ENCODE measurements around the gene UBE2E2.

Gene UBE2E2

DNA sequence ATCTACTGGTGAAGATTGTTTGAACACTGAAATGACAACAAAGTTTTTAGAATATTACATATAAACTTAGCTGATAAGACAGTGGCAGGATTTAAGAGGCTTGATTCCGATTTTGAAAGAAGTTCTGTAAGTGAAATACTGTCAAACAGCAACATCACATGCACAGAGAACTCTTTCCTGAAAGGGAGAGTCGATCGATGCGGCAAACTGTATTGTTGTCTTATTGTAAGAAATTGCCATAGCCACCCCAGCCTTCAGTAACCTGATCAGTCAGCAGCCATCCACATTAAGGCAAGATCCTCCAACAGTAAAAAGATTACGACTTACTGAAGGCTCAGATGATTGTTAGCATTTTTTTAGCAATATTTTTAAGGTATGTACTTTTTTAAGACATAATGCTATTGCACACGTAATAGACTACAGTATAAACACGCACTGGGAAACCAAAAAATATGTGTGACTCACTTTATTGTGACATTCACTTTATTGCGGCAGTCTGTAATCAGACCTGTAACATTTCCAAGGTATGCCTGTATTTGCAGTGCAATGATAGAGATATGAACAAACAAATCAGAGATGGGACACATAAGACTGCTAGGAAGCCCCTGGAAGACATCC, 377.1 kb downstream of the UBE2E2 start:
- Histone ChIP-seq H3K36me3 (ENCODE audit: control insufficient read depth, low read length) (no peaks in the 10 kb centered on the region), H3K27ac (ENCODE audit: low read depth, low read length) (no peak overlapping the region), H3K4me2 (ENCODE audit: low read length) (no peak overlapping the region), H3K79me2 (ENCODE audit: control insufficient read depth, low read length) (no peaks in the 10 kb centered on the region), H3K9me2 (replicated peaks; ENCODE audit: control insufficient read depth, low read length) (no peaks in the 10 kb centered on the region), H4K20me1 (ENCODE audit: control insufficient read depth, insufficient read depth, low read depth, low read length) (no peaks in the 10 kb centered on the region), H3K27me3 (ENCODE audit: control insufficient read depth, low read length) (no peaks in the 10 kb centered on the region), H3F3A (ENCODE audit: control insufficient read depth, insufficient read depth) (no peaks in the 10 kb centered on the region), H3K9me3 (ENCODE audit: control insufficient read depth, insufficient read depth, low read length) (0 out of 2 replicates have a peak, but pooled peaks cover 2% of the 10 kb centered on the region), H3K4me3 (ENCODE audit: low read length) (no peak overlapping the region), H3K4me1 (ENCODE audit: control insufficient read depth, low read length) (no peaks in the 10 kb centered on the region)
- no peak for TF ChIP-seq EZH2phosphoT487 (IDR thresholded peaks at IDR 0.05; ENCODE audit: borderline replicate concordance, low read length)
- TF ChIP-seq, protein P1, sequence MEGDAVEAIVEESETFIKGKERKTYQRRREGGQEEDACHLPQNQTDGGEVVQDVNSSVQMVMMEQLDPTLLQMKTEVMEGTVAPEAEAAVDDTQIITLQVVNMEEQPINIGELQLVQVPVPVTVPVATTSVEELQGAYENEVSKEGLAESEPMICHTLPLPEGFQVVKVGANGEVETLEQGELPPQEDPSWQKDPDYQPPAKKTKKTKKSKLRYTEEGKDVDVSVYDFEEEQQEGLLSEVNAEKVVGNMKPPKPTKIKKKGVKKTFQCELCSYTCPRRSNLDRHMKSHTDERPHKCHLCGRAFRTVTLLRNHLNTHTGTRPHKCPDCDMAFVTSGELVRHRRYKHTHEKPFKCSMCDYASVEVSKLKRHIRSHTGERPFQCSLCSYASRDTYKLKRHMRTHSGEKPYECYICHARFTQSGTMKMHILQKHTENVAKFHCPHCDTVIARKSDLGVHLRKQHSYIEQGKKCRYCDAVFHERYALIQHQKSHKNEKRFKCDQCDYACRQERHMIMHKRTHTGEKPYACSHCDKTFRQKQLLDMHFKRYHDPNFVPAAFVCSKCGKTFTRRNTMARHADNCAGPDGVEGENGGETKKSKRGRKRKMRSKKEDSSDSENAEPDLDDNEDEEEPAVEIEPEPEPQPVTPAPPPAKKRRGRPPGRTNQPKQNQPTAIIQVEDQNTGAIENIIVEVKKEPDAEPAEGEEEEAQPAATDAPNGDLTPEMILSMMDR (IDR thresholded peaks at IDR 0.05; ENCODE audit: low read depth, low read length, poor library complexity, severe bottlenecking) = no peak

DNA sequence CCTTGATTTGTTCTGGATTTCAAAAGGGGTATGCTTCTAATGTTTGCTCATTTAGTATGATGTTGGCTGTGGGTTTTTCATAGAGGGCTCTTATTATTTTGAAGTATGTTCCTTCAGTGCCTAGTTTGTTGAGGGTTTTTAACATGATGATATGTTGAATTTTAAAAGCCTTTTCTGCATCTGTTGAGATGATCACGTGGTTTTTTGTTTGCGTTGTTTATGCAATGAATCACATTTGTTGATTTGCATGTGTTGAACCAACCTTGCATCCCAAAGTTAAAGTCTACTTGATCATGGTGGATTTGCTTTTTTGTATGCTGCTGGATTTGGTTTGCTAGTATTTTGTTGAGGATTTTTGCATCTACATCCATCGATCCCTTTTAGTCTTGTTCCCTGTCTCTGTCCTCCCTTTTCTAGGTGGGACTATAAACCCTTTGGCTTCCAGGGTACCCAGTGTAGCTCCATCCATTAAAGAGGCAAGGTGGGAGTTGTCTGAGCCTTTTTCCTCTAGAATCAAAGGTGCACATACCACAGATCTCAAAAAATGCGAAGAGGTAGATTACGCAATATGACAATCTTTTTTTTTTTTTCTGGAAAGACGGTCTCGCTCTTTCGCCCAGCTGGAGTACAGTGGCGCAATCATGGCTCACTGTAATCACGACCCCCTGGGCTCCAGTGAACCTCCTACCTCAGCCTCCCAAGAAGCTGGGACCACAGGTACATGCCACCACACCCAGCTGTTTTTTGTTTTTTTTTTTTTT, 381.0 kb downstream of the UBE2E2 start:
- no peaks in the 10 kb centered on the region for H3K36me3 ChIP-seq (ENCODE audit: control insufficient read depth, low read length)
- H3K4me3 ChIP-seq (ENCODE audit: low read length) = no peak overlapping the region
- H3F3A ChIP-seq (ENCODE audit: control insufficient read depth, insufficient read depth) = no peaks in the 10 kb centered on the region
- no peaks in the 10 kb centered on the region for H3K27me3 ChIP-seq (ENCODE audit: control insufficient read depth, low read length)
- H3K9me2 ChIP-seq (replicated peaks; ENCODE audit: control insufficient read depth, low read length) = no peaks in the 10 kb centered on the region
- no peaks in the 10 kb centered on the region for H4K20me1 ChIP-seq (ENCODE audit: control insufficient read depth, insufficient read depth, low read depth, low read length)
- H3K27ac ChIP-seq (ENCODE audit: low read depth, low read length) = no peak overlapping the region
- H3K4me2 ChIP-seq (ENCODE audit: low read length) = no peak overlapping the region
- H3K79me2 ChIP-seq (ENCODE audit: control insufficient read depth, low read length) = no peaks in the 10 kb centered on the region
- H3K4me1 ChIP-seq (ENCODE audit: control insufficient read depth, low read length) = no peaks in the 10 kb centered on the region
- no peak for TF ChIP-seq EZH2phosphoT487 (IDR thresholded peaks at IDR 0.05; ENCODE audit: borderline replicate concordance, low read length)
- no peaks in the 10 kb centered on the region for H3K9me3 ChIP-seq (ENCODE audit: control insufficient read depth, insufficient read depth, low read length)

DNA sequence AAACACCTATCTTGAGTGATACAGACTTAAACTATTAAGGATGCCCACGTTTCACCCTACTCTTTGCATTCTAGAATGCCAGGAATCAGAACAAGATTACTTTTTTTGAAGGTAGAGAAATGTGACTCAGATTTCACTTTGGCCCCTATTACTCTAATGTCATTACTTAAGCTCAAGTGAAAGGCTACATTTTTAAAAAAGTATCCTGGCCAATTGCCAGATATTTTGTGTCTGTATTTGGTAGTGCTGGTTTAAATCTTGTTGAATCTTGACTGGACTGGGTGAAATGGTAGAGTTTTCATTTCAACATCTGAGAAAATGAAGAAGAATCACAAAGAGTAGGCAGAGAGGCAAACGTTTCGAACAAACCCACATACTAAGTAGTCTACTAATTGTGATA, 384.4 kb downstream of the UBE2E2 start:
- TF ChIP-seq, protein P1 (IDR thresholded peaks at IDR 0.05; ENCODE audit: low read depth, low read length, poor library complexity, severe bottlenecking) = no peak
- TF ChIP-seq EZH2phosphoT487 (IDR thresholded peaks at IDR 0.05; ENCODE audit: borderline replicate concordance, low read length) = no peak
- Histone ChIP-seq H3K36me3 (ENCODE audit: control insufficient read depth, low read length) (no peaks in the 10 kb centered on the region), H4K20me1 (ENCODE audit: control insufficient read depth, insufficient read depth, low read depth, low read length) (no peaks in the 10 kb centered on the region), H3F3A (ENCODE audit: control insufficient read depth, insufficient read depth) (no peaks in the 10 kb centered on the region), H3K4me1 (ENCODE audit: control insufficient read depth, low read length) (no peaks in the 10 kb centered on the region), H3K4me2 (ENCODE audit: low read length) (no peak overlapping the region), H3K79me2 (ENCODE audit: control insufficient read depth, low read length) (no peaks in the 10 kb centered on the region), H3K27ac (ENCODE audit: low read depth, low read length) (no peak overlapping the region), H3K4me3 (ENCODE audit: low read length) (no peak overlapping the region), H3K9me3 (ENCODE audit: control insufficient read depth, insufficient read depth, low read length) (no peaks in the 10 kb centered on the region), H3K9me2 (replicated peaks; ENCODE audit: control insufficient read depth, low read length) (no peaks in the 10 kb centered on the region), H3K27me3 (ENCODE audit: control insufficient read depth, low read length) (no peaks in the 10 kb centered on the region)

DNA sequence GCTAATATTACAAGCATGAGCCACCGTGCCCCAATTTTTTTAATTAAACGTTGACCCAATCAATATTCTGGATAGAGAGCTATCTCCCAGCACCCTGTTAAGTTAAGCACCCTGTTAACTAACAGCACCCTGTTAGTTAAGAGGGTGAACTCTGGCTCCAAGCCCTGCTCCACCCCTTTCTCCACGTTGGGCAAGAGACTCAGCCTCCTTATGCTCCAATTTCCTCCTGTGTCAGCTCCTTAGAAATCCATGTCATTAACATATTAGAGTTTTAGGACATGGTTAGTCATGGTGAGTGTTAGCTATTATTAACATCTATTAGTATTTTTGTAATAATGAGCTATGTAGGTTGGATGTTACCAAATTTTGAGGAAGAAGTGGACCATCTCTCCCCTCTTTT, 385.4 kb downstream of the UBE2E2 start:
- H3K4me1 ChIP-seq (ENCODE audit: control insufficient read depth, low read length) = no peaks in the 10 kb centered on the region
- no peak overlapping the region for H3K4me2 ChIP-seq (ENCODE audit: low read length)
- H3K4me3 ChIP-seq (ENCODE audit: low read length) = no peak overlapping the region
- no peaks in the 10 kb centered on the region for H3F3A ChIP-seq (ENCODE audit: control insufficient read depth, insufficient read depth)
- H3K9me3 ChIP-seq (ENCODE audit: control insufficient read depth, insufficient read depth, low read length) = no peaks in the 10 kb centered on the region
- H3K36me3 ChIP-seq (ENCODE audit: control insufficient read depth, low read length) = no peaks in the 10 kb centered on the region
- H3K79me2 ChIP-seq (ENCODE audit: control insufficient read depth, low read length) = no peaks in the 10 kb centered on the region
- no peaks in the 10 kb centered on the region for H3K9me2 ChIP-seq (replicated peaks; ENCODE audit: control insufficient read depth, low read length)
- no peak overlapping the region for H3K27ac ChIP-seq (ENCODE audit: low read depth, low read length)
- no peaks in the 10 kb centered on the region for H3K27me3 ChIP-seq (ENCODE audit: control insufficient read depth, low read length)
- H4K20me1 ChIP-seq (ENCODE audit: control insufficient read depth, insufficient read depth, low read depth, low read length) = no peaks in the 10 kb centered on the region
- TF ChIP-seq EZH2phosphoT487 (IDR thresholded peaks at IDR 0.05; ENCODE audit: borderline replicate concordance, low read length) = no peak
- TF ChIP-seq, protein P1 (IDR thresholded peaks at IDR 0.05; ENCODE audit: low read depth, low read length, poor library complexity, severe bottlenecking) = no peak
